H1 (cell line): ENCODE measurements around the gene MCF2L2. TPM values are rescaled to one million over a fixed set of nuclear protein-coding genes. Genes with fewer than 3 reads are reported as not detected.

Experiments
- CTCF ChIA-PET: fragments of 300-600 bp; sonication (Branson Sonifier 250); formaldehyde crosslinking; loops from one replicate; lab custom pipeline; 2021; ENCODE audit not compliant: partially characterized antibody; lab: Charles Lee
- POLR2A ChIA-PET: fragments of 300-600 bp; sonication (Branson Sonifier 250); formaldehyde crosslinking; loops from one replicate; lab custom pipeline; 2021; ENCODE audit warnings: inconsistent platforms; ENCODE audit not compliant: partially characterized antibody; lab: Charles Lee
- DNase-seq, 2 experiments: peaks; one replicate each; pipeline versions ENCODE4 v3.0.0 to v3.0.0-alpha.2; 2010 to 2022; ENCODE audit warnings: low spot score in 2 of 2, low read depth in 1 of 2, mixed read lengths in 1 of 2
- FAIRE-seq: peaks from 2 replicates; lab custom pipeline; 2011; peaks lifted over from hg19 to GRCh38; lab: Jason Lieb, UNC
- H2AFZ ChIP-seq: 2 replicates; pipeline ENCODE4 v1.8.1; 2012; ENCODE audit warnings: low read length, inconsistent platforms
- H2AK5ac ChIP-seq: 2 replicates; pipeline ENCODE4 v1.6.1; 2013; ENCODE audit warnings: low read depth, low read length
- H2BK120ac ChIP-seq: replicated peaks from 2 replicates; pipeline ENCODE3; 2013; ENCODE audit warnings: low read depth, low read length, inconsistent platforms
- H2BK12ac ChIP-seq: 2 replicates; pipeline ENCODE4 v1.6.1; 2013; ENCODE audit warnings: low read depth, low read length
- H2BK15ac ChIP-seq: 2 replicates; pipeline ENCODE4 v1.6.1; 2013; ENCODE audit warnings: low read length
- H2BK20ac ChIP-seq: 2 replicates; pipeline ENCODE4 v1.6.1; 2013; ENCODE audit warnings: low read length
- H2BK5ac ChIP-seq: 2 replicates; pipeline ENCODE4 v1.6.1; 2013; ENCODE audit warnings: low read depth, low read length
- H3K14ac ChIP-seq: 2 replicates; pipeline ENCODE4 v1.6.1; 2013; ENCODE audit warnings: inconsistent platforms; ENCODE audit not compliant: insufficient read length
- H3K18ac ChIP-seq: 2 replicates; pipeline ENCODE4 v1.6.1; 2013; ENCODE audit warnings: low read length; ENCODE audit errors: extremely low read depth
- H3K23ac ChIP-seq: 2 replicates; pipeline ENCODE4 v1.6.1; 2013; ENCODE audit warnings: inconsistent platforms; ENCODE audit not compliant: insufficient read length
- H3K23me2 ChIP-seq: 2 replicates; pipeline ENCODE4 v1.6.1; 2013; ENCODE audit warnings: low read depth, low read length
- H3K27ac ChIP-seq: 2 replicates; pipeline ENCODE4 v1.6.1; 2011; ENCODE audit warnings: low read depth, low read length, inconsistent platforms
- H3K27me3 ChIP-seq, 4 experiments: replicated peaks in 1 of 4; 1 replicate in 1 of 4; 2 replicates in 3 of 4; pipeline versions ENCODE4 v1.6.1 to v1.8.1; 2011 to 2013; ENCODE audit warnings: low read length in 3 of 4, mild to moderate bottlenecking in 3 of 4, inconsistent platforms in 2 of 4, mixed read lengths in 2 of 4, moderate library complexity in 1 of 4; ENCODE audit not compliant: control insufficient read depth in 3 of 4, insufficient read depth in 3 of 4; ENCODE audit errors: extremely low read depth in 1 of 4
- H3K36me3 ChIP-seq, 4 experiments: 2 replicates each; pipeline versions ENCODE4 v1.6.1 to v1.8.1; 2011 to 2013; ENCODE audit warnings: mild to moderate bottlenecking in 4 of 4, low read length in 3 of 4, moderate library complexity in 2 of 4, control low read depth in 1 of 4, inconsistent platforms in 1 of 4; ENCODE audit not compliant: insufficient read depth in 4 of 4, control insufficient read depth in 2 of 4
- H3K4ac ChIP-seq: replicated peaks from 2 replicates; pipeline ENCODE3; 2013; ENCODE audit warnings: low read length, low read depth, mixed read lengths, inconsistent platforms; ENCODE audit not compliant: insufficient read length
- H3K4me1 ChIP-seq, 4 experiments: replicated peaks in 1 of 4; 1 replicate in 1 of 4; 2 replicates in 3 of 4; pipeline versions ENCODE4 v1.6.1 to v1.8.1; 2011 to 2013; ENCODE audit warnings: low read length in 3 of 4, inconsistent platforms in 2 of 4, mixed read lengths in 1 of 4; ENCODE audit not compliant: insufficient read depth in 4 of 4, control insufficient read depth in 3 of 4
- H3K4me2 ChIP-seq, 2 experiments: 2 replicates each; pipeline versions ENCODE4 v1.6.1 to v1.8.1; 2011 to 2013; ENCODE audit warnings: low read depth in 2 of 2, low read length in 2 of 2, control low read depth in 1 of 2, inconsistent platforms in 1 of 2, mild to moderate bottlenecking in 1 of 2; ENCODE audit not compliant: insufficient read depth in 1 of 2
- H3K4me3 ChIP-seq, 4 experiments: fragments of 200-600, 300-600 bp in 1 of 4; sonication (generic), shearing (Covaris generic), sonication (Bioruptor Twin) in 1 of 4; 2 replicates each; pipeline versions ENCODE4 v1.5.1 to v1.8.1; 2011 to 2016; ENCODE audit warnings: low read length in 4 of 4, low read depth in 3 of 4, control low read depth in 2 of 4, inconsistent platforms in 2 of 4, mild to moderate bottlenecking in 2 of 4, mixed read lengths in 1 of 4, moderate library complexity in 1 of 4; ENCODE audit not compliant: insufficient read depth in 2 of 4; ENCODE audit errors: extremely low read depth in 1 of 4
- H3K56ac ChIP-seq: replicated peaks from 2 replicates; pipeline ENCODE3; 2013; ENCODE audit warnings: low read depth, mild to moderate bottlenecking, mixed read lengths, low read length, inconsistent platforms; ENCODE audit not compliant: insufficient read length
- H3K79me1 ChIP-seq: 2 replicates; pipeline ENCODE4 v1.6.1; 2013; ENCODE audit warnings: low read depth, low read length, control low read depth
- H3K79me2 ChIP-seq, 2 experiments: 2 replicates each; pipeline versions ENCODE4 v1.6.1 to v1.8.1; 2012 to 2013; ENCODE audit warnings: low read length in 2 of 2, mild to moderate bottlenecking in 2 of 2, inconsistent platforms in 1 of 2; ENCODE audit not compliant: insufficient read depth in 2 of 2, control insufficient read depth in 1 of 2
- H3K9ac ChIP-seq, 4 experiments: replicated peaks in 1 of 4; 1 replicate in 1 of 4; 2 replicates in 3 of 4; pipeline versions ENCODE4 v1.6.1 to v1.8.1; 2011 to 2013; ENCODE audit warnings: low read depth in 3 of 4, low read length in 3 of 4, control low read depth in 2 of 4, mild to moderate bottlenecking in 2 of 4, moderate library complexity in 2 of 4, inconsistent platforms in 1 of 4; ENCODE audit errors: extremely low read depth in 1 of 4
- H3K9me3 ChIP-seq, 2 experiments: 2 replicates each; pipeline versions ENCODE4 v1.6.1 to v1.8.1; 2012 to 2013; ENCODE audit warnings: mild to moderate bottlenecking in 2 of 2, moderate library complexity in 2 of 2, control low read depth in 1 of 2, inconsistent platforms in 1 of 2, low read depth in 1 of 2, low read length in 1 of 2, mixed read lengths in 1 of 2; ENCODE audit not compliant: insufficient read depth in 2 of 2
- H4K20me1 ChIP-seq, 2 experiments: replicated peaks in 1 of 2; 2 replicates each; pipeline versions ENCODE3 to v1.8.1; 2011 to 2013; ENCODE audit warnings: inconsistent platforms in 2 of 2, low read length in 2 of 2, mild to moderate bottlenecking in 1 of 2; ENCODE audit not compliant: insufficient read depth in 2 of 2, control insufficient read depth in 1 of 2
- H4K5ac ChIP-seq: 2 replicates; pipeline ENCODE4 v1.6.1; 2013; ENCODE audit warnings: low read length, low read depth, mixed read lengths, inconsistent platforms; ENCODE audit not compliant: insufficient read length
- H4K8ac ChIP-seq: 2 replicates; pipeline ENCODE4 v1.8.0; 2013; ENCODE audit warnings: mild to moderate bottlenecking, moderate library complexity, low read length, inconsistent platforms; ENCODE audit not compliant: insufficient read depth; ENCODE audit errors: extremely low read depth
- H4K91ac ChIP-seq: replicated peaks from 2 replicates; pipeline ENCODE3; 2013; ENCODE audit warnings: low read length, mixed read lengths, inconsistent platforms; ENCODE audit not compliant: insufficient read length
- ASH2L ChIP-seq: fragments of 200-600, 300-600 bp; sonication (generic); IDR thresholded peaks from one replicate; pipeline ENCODE4 v1.7.1; 2017; ENCODE audit warnings: low read length
- HDAC6 ChIP-seq: IDR thresholded peaks from one replicate; pipeline ENCODE4 v1.7.1; 2012; ENCODE audit warnings: low read depth, mild to moderate bottlenecking, inconsistent platforms, low read length, moderate library complexity
- MAFK ChIP-seq: IDR thresholded peaks from 2 replicates; pipeline ENCODE4 v1.6.1; 2012; ENCODE audit warnings: low read depth, mild to moderate bottlenecking, improper control_type of control experiment, low read length
- POLR2A ChIP-seq, 2 experiments: IDR thresholded peaks; 1 replicate in 1 of 2; 2 replicates in 1 of 2; pipeline ENCODE4 v1.6.1; 2011; ENCODE audit warnings: low read depth in 2 of 2, low read length in 2 of 2, mild to moderate bottlenecking in 2 of 2; ENCODE audit errors: control extremely low read depth in 1 of 2
- POLR2AphosphoS5 ChIP-seq: IDR thresholded peaks from 2 replicates; pipeline ENCODE4 v1.6.1; 2011; ENCODE audit warnings: low read depth, low read length
- SIN3A ChIP-seq, 2 experiments: IDR thresholded peaks in 1 of 2; conservative IDR thresholded peaks in 1 of 2; 2 replicates each; pipeline ENCODE4 v1.6.1; 2011 to 2012; ENCODE audit warnings: low read length in 2 of 2, improper control_type of control experiment in 1 of 2, low read depth in 1 of 2, mild to moderate bottlenecking in 1 of 2
- USF2 ChIP-seq: IDR thresholded peaks from 2 replicates; pipeline ENCODE4 v1.6.1; 2011; ENCODE audit warnings: low read length, improper control_type of control experiment
- WGBS, 2 experiments: shearing (Covaris generic) in 1 of 2; methylation state at CpG; one replicate each; pipeline versions ENCODE4 v1.1.6 to v1.1.7; 2013 to 2015; ENCODE audit warnings: low lambda C conversion rate in 2 of 2, mixed read lengths in 2 of 2, inconsistent platforms in 1 of 2, low coverage in 1 of 2, missing lambda C conversion rate in 1 of 2; ENCODE audit not compliant: insufficient replicate concordance in 2 of 2, insufficient coverage in 1 of 2, insufficient read length in 1 of 2; ENCODE audit errors: extremely low coverage in 1 of 2, missing lambda C conversion rate in 1 of 2; 5-methylcytosine and 5-hydroxymethylcytosine counted together
- polyA plus RNA-seq, 7 experiments: library from polyadenylated mRNA; depleted of rRNA in 3 of 7; stranded (reverse) in 5 of 7; unstranded in 2 of 7; fragments of >200 nt in 5 of 7; fragments of 200-250 nt in 2 of 7; gene quantifications; 1 replicate in 5 of 7; 2 replicates in 1 of 7; 4 replicates in 1 of 7; pipeline versions ENCODE4 v1.2.1 to v1.2.3, GENCODE V29; 2011 to 2013; ENCODE audit warnings: missing spikeins in 2 of 7, mixed read lengths in 2 of 7
- total RNA-seq: library from RNA; stranded (reverse); fragmentation: NEBNext Ultra II Directional; extraction: Animal tissue kit (Norgen Biotek cat#: 25700); gene quantifications from 2 replicates; pipeline ENCODE4 v1.2.1, GENCODE V29; 2021

MCF2L2 gene
- total and polyA plus RNA-seq, 2 of the 8 experiments (the other 6 are each of a cell fraction or from before 2014, with no cell fraction given) = 4.1 to 13.7 TPM

- FAIRE-seq = no peak
- 92% methylated on average over 3 of the region's 3 CpGs; no CpG with 5 or more reads in 1 of the 2 experiments for WGBS, 2 experiments
- POLR2A ChIA-PET = no interaction called here
These were observed 133.2 kb downstream of the MCF2L2 start for GRCh38 chr3:183295211-183295610.

More at GRCh38 chr3:183295211-183295610, 133.2 kb downstream of the MCF2L2 start:
- Histone ChIP-seq H4K8ac (no peak overlapping the region), H2BK12ac (no peak overlapping the region), H3K4me3 (no peak overlapping the region), H2BK15ac (no peak overlapping the region), H3K23ac (no peak overlapping the region), H2BK120ac (no peak overlapping the region), H3K27me3 (no peaks in the 10 kb centered on the region), H3K79me2 (no peaks in the 10 kb centered on the region), H3K27ac (no peak overlapping the region), H3K18ac (no peak overlapping the region), H2BK20ac (no peak overlapping the region), H3K9ac (no peak overlapping the region), H3K14ac (no peak overlapping the region), H4K5ac (no peak overlapping the region), H3K4me2 (no peak overlapping the region), H3K36me3 (peaks cover 0 to 21% (median 1%) of the 10 kb centered on the region in 4 experiments; a peak in 4 of 8 replicates), H2AFZ (no peak overlapping the region), H3K9me3 (no peaks in the 10 kb centered on the region), H4K20me1 (no peaks in the 10 kb centered on the region), H2AK5ac (no peak overlapping the region), H3K4ac (no peak overlapping the region), H3K56ac (no peak overlapping the region), H3K79me1 (no peaks in the 10 kb centered on the region), H3K4me1 (peaks cover 0 to 6% (median 4%) of the 10 kb centered on the region in 4 experiments; a peak in 4 of 7 replicates), H3K23me2 (no peaks in the 10 kb centered on the region; the same call in 1 of the 2 replicates), H4K91ac (no peak overlapping the region), H2BK5ac (no peak overlapping the region)
- TF ChIP-seq POLR2A (IDR thresholded peaks at IDR 0.05; ENCODE audit: control extremely low read depth in 1 of 2, low read depth in 2 of 2, low read length in 2 of 2) = no peak
- TF ChIP-seq SIN3A (conservative IDR thresholded peaks at IDR 0.05 in 1 of 2, IDR thresholded peaks at IDR 0.05 in 1 of 2; ENCODE audit: low read depth in 1 of 2, low read length in 2 of 2) = no peak
- no peak for TF ChIP-seq USF2
- no peak for TF ChIP-seq ASH2L
- TF ChIP-seq POLR2AphosphoS5 = no peak
- TF ChIP-seq MAFK = no peak
- TF ChIP-seq HDAC6 = no peak
- no peak for DNase-seq
- CTCF ChIA-PET = interaction anchor here (1.5 kb wide), 1 partner anchor 87 kb away, joined by 4 read pairs; no protein-coding TSS in a partner anchor
